Psoas muscle (tissue), 8 donors: ENCODE data around the gene RAB3IL1. TPM values are rescaled to one million over a fixed set of nuclear protein-coding genes. Genes with fewer than 3 reads are reported as not detected.

Experiments
- ATAC-seq, 4 donors: fragments of 200-7000 bp; cut with Tn5 transposase; one replicate each; pipeline ENCODE4 v1.9.1; 2020; ENCODE audit warnings: moderate library complexity in 3 of 4, mild to moderate bottlenecking in 2 of 4
- DNase-seq, 2 donors: peaks; one replicate each; pipeline ENCODE4 v3.0.0-alpha.2; 2020
- H3K27ac ChIP-seq: fragments of 200-600 bp; one replicate; pipeline ENCODE4 v1.8.0; 2022
- H3K27me3 ChIP-seq, 3 donors: fragments of 200-600 bp in 1 of 3; one replicate each; pipeline versions ENCODE4 v1.6.1 to v1.8.0; 2013 to 2022; ENCODE audit warnings: low read length in 2 of 3, mild to moderate bottlenecking in 2 of 3, moderate library complexity in 1 of 3; ENCODE audit not compliant: insufficient read depth in 3 of 3
- H3K36me3 ChIP-seq, 2 donors: fragments of 200-600 bp in 1 of 2; one replicate each; pipeline versions ENCODE4 v1.6.1 to v1.8.0; 2013 to 2022; ENCODE audit warnings: low read depth in 1 of 2, mild to moderate bottlenecking in 1 of 2, moderate library complexity in 1 of 2; ENCODE audit not compliant: insufficient read depth in 1 of 2
- H3K4me1 ChIP-seq: fragments of 200-600 bp; one replicate; pipeline ENCODE4 v1.8.0; 2022
- H3K4me3 ChIP-seq: fragments of 200-600 bp; one replicate; pipeline ENCODE4 v1.8.0; 2022; ENCODE audit warnings: mild to moderate bottlenecking
- H3K9me3 ChIP-seq: fragments of 200-600 bp; one replicate; pipeline ENCODE4 v1.8.0; 2022
- WGBS, 3 donors: extraction: QIAGEN DNeasy Blood & Tissue Kit; methylation state at CpG; one replicate each; pipeline versions ENCODE4 v1.1.6 to v1.1.7; 2013; 5-methylcytosine and 5-hydroxymethylcytosine counted together
- intact Hi-C, 2 donors: fragments of 100-400 bp; cut with DNase I; formaldehyde crosslinking; loops; one replicate each; pipeline versions ENCODE4 v1.11.0 to v1.14.2; 2022
- polyA plus RNA-seq, 3 donors: library from polyadenylated mRNA; stranded (reverse); fragments of 200-250 nt; gene quantifications; one replicate each; pipeline ENCODE4 v1.2.3, GENCODE V29; 2013
- total RNA-seq, 4 donors: library from RNA; stranded (reverse); fragmentation: NEBNext Ultra II Directional in 2 of 4; extraction: Animal tissue kit (Norgen Biotek cat#: 25700) in 2 of 4; gene quantifications; one replicate each; pipeline versions ENCODE4 v1.2.1 to v1.2.4, GENCODE V29; 2021 to 2023
- TF ChIP-seq, protein P1 (sequence below): fragments of 200-600 bp; IDR thresholded peaks from one replicate; pipeline ENCODE4 v1.8.0; 2022; ENCODE audit warnings: antibody characterized with exemption
- donor health status: healthy with polysubstance abuse.
- donor health status: DM: no; HTN: no; CAD: no; lungs with moderate emphysema.
- donor health status: Bipolar disorder and iron deficiency.
- donor health status: healthy.
- donor health status: DM: yes; HTN: yes; CAD: no.
- donor health status: DM: no; HTN: no; CAD: no.
- donor health status: DM: no; HTN: no; CAD: no.
- donor health status: DM: yes; HTN: yes; CAD: no.

RAB3IL1 gene
- total and polyA plus RNA-seq, 7 donors, result 1.7 to 5.9 (median 4.9) TPM

DNA sequence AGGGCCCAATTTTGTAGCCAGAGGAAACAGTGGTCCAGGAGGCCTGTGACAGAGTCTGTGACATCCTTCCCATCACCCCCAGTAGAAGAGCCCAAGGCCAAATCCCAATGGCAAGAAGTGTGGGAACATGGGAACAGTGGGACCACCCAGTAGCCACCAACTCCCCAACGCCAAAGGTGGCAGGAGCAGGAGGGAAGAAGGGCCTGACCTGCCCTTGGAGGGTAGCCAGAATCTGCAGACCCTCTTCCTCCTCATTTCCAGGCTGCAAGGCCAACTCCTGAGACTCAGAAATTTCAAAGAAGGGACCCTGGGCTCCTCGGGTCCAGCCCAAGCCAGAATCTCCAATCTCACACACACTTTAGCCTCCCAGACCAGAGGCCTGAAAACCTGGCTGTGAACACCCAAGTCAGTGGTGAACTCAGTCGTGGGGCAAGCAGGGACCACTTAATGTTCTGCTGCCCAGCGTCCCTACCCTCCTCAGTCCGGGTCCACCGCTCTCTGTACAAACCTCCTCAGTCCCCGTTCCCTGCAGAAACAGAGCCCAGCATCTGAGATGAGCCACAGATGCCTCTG is 6.2 kb downstream of the RAB3IL1 start:
- Histone ChIP-seq H3K36me3 (no peaks in the 10 kb centered on the region), H3K9me3 (no peaks in the 10 kb centered on the region), H3K27ac (no peak overlapping the region), H3K4me1 (no peaks in the 10 kb centered on the region), H3K27me3 (no peaks in the 10 kb centered on the region), H3K4me3 (no peak overlapping the region)
- WGBS, 3 donors, result 75 to 83% (median 77%) methylated on average over 7 of the region's 7 CpGs
- ATAC-seq (no peak), DNase-seq (no peak)
- TF ChIP-seq, protein P1, sequence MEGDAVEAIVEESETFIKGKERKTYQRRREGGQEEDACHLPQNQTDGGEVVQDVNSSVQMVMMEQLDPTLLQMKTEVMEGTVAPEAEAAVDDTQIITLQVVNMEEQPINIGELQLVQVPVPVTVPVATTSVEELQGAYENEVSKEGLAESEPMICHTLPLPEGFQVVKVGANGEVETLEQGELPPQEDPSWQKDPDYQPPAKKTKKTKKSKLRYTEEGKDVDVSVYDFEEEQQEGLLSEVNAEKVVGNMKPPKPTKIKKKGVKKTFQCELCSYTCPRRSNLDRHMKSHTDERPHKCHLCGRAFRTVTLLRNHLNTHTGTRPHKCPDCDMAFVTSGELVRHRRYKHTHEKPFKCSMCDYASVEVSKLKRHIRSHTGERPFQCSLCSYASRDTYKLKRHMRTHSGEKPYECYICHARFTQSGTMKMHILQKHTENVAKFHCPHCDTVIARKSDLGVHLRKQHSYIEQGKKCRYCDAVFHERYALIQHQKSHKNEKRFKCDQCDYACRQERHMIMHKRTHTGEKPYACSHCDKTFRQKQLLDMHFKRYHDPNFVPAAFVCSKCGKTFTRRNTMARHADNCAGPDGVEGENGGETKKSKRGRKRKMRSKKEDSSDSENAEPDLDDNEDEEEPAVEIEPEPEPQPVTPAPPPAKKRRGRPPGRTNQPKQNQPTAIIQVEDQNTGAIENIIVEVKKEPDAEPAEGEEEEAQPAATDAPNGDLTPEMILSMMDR, result no peak
- intact Hi-C loops, result no loop called here

DNA sequence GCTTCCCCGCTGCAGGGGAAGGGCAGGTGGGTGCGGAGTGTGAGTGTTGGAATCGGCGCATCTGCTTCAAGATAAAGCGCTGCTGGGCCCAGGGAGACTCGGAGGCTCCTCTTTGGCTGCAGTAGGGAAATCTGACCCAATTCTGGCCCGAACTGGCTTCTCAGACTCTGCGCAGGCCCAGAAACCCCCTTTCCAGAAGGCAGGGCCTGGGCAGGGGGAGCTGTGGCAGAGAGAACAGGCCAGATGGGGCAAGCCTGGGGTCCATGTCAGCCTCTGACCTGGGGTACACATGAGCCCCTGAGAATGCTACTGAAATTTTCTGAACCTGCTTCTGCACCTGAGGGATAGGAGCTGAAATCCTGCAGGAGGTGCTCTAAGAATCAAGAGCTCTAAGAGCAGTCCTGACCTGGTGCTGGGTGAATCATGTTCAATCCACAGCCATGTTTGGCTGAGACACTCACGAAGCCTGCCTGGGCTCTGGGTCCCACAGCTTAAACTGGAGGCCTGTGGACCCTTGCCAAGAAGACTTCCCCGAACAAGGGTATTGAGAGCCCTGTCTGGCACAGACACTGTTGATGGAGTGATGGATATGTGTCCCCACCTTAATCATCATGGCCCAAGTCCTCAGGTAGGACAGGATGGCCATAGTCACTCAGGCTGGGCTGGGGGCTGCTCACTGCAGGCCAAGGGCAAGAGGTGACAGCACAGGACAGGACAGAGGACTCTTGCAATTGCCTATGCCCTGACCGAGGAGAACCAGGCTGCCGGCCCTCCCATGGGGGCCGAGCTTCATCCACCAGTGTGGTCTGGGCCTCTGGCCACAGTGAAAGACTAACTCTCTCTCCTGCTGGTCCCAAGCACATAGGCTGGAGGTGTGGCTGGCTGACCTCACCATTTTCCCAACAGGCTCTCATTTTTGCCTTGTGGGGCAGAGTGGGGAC is 6.9 kb downstream of the RAB3IL1 start:
- Histone ChIP-seq H3K27ac (no peak overlapping the region), H3K36me3 (no peaks in the 10 kb centered on the region), H3K4me1 (no peaks in the 10 kb centered on the region), H3K27me3 (no peaks in the 10 kb centered on the region), H3K9me3 (no peaks in the 10 kb centered on the region), H3K4me3 (no peak overlapping the region)
- intact Hi-C loops, result no loop called here
- ATAC-seq (peak in 2 of 4 donors; percentile 18 to 25), DNase-seq (peak; percentile 25 to 47)
- WGBS, 3 donors, result 79 to 83% (median 83%) methylated on average over 13 of the region's 13 CpGs
- TF ChIP-seq, protein P1, result no peak

DNA sequence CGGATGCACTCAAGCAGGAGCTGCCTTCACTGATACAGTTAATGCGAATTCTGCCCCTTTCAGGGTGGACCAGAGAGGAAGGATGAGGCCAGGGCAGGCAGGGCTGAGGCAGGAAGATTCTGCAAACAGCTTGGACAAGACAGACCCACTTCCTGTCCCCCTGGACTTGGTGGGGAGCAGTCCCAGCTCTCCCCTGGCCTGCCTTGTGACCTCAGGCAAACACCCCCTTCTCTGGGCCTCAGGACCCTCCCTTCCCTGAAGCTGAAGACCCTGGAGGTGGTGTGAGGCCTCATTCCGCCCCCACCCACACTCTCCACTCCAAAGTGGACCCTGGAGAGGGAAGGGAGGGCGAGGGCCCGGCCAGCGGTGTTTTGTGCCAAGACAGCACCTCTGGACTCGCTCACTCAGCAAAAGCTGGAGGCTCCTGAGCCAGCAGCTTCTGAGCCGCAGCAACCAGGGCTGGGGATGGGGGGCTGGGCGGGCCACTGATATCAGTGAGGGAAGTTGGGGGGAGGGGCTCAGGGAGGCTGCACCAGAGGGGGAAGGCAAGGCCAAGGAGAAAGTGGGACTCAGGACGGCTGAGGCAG is 8.5 kb downstream of the RAB3IL1 start:
- WGBS, 3 donors, result 60 to 71% (median 69%) methylated on average over 9 to 10 of the region's 10 CpGs
- DNase-seq, result peak; percentile 63 to 73
- Histone ChIP-seq H3K4me1 (no peaks in the 10 kb centered on the region), H3K27me3 (no peaks in the 10 kb centered on the region), H3K9me3 (no peaks in the 10 kb centered on the region), H3K36me3 (peaks cover 0 to 8% of the 10 kb centered on the region in 2 donors), H3K27ac (no peak overlapping the region), H3K4me3 (no peak overlapping the region)
- TF ChIP-seq, protein P1, result no peak
- intact Hi-C loops, result no loop called here
- ATAC-seq, result peak in 1 of 4 donors; percentile 32

DNA sequence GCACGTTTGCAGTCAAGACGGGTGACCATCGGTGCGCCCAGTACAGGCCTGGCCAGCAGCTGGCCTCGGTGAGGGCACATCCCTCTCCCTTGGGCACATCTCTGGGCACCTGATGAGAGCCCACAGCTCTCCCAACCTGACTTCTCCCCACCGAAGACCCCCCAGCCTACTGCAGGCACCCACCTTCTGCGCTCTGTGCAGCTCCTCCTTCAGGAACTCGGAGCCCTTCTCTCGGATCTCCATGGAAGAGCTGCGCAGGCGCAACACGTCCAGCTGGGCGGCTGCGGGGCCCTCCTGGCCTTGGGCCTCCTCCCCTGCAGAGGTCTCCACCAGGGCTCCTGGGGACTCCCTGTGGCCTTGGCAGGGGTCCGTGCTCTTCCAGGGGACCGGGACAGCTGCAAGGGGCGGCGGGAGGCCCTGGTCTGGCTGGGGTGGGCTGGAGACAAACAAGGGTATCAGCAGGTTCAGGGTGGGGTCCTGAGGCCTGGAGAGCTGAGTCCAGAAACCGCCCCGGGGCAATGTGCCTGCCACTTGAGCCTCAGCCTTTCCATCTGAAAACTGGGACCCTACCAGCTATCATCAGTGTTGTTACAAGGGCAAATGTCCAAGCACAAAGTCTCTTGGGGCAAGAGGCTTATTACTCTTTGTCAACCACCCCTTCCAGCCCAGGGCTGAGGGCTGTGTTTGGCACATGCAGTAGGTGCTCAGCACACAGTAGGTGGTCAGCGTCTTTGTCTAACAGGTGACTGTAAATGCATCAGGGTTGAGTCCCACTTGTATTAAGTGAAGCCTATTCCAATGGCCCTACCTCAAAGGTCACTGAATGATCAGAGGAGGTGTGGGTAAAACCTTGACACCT is 9.3 kb downstream of the RAB3IL1 start:
- peak; percentile 9 to 55 for DNase-seq
- WGBS, 3 donors, result 86 to 92% (median 88%) methylated on average over 20 to 21 of the region's 21 CpGs
- TF ChIP-seq, protein P1, result no peak
- no peaks in the 10 kb centered on the region for H3K27me3 ChIP-seq
- no peak overlapping the region for H3K4me3 ChIP-seq
- H3K9me3 ChIP-seq, result no peaks in the 10 kb centered on the region
- ATAC-seq, result no peak
- H3K27ac ChIP-seq, result no peak overlapping the region
- intact Hi-C loops, result no loop called here
- H3K4me1 ChIP-seq, result no peaks in the 10 kb centered on the region
- peaks cover 0 to 8% of the 10 kb centered on the region in 2 donors for H3K36me3 ChIP-seq
